Fibroblast of upper back skin (primary cell): ENCODE measurements around the gene PPP4C.
"Not testable (repeated sequence)": the region's sequence is repeated elsewhere in the genome, so short reads cannot be mapped to it uniquely, and the experiment has no call there.

Experiments used
- DNase-seq: peaks from one replicate; pipeline ENCODE4 v3.0.0-alpha.2; 2013

The PPP4C gene

DNA sequence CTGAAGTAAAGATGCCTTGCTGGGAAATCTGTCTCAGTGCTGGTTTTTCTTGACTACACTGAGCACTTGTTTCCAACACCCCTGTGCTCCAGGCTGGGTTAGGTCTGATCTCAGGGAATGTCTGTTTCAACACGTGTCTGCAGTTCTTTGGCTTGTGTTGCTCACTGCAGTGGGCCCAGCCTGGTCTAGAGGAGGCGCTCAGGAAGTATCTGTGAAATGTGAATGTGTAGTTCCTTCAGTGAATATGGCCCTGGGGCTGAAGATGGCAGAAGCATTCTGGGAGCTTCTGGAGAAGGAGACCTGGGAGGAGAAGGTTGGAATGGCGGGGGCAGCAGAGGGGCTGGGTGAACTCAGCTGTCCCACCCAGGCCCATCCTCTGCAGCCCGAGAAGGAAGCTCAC lies 28.3 kb downstream of the PPP4C start:
- DNase-seq: no peak

DNA sequence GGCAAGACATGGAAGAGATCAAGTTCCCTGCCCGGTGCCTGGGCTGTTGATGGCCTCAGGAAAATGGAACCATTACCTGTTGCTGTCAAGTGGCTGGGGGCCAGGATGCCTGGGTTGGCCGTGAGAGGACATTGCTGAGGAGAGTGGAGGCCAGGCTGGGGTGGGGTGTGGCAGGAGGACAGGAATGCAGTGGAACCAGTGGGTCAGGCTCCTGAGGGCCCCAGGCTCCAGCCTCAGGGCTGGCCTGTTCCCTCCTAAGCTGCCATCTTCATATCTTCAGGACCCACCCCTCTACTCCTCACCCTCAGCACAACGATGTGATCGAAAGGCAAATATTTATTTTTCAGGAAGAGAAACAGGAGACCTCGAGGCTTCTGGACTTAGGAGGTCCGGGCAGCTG lies 28.7 kb downstream of the PPP4C start:
- DNase-seq: no peak

DNA sequence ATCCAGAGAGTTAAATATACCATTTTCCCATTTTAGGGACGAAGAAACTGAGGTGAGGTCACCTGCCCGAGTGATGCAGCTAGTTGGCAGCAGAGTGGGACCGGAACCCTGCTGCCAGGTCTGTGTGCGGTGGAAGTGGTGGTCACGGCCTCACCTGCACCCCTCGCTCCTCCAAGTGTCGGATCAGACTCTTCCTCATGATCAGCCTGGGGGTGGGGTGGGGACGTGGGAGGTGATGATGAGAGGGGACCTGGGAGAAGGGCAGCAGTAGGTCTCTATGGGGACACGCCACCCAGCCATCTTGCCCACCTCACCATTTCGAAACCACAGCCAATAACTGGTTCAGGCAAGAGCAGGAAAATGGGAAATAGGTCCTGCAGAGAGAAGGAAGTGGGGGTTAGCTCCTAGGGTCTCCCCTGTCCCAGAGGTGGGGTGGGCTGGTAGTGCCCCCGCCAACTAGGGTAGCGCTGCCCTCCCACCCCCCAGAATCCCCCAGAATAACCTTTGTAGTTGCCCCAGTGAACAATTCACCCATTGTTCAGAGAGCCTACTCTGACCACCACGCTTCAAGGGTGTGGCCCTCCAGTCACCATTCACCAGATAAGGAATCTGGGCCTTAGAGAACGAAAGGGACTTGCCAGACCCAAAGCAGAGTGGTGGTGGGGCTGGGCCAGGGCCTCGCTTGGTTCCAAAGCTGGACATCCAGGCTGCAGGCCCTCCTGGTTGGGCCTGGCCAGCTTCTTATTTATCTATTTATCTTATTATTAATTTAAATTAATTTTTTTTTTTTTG lies 32.5 kb downstream of the PPP4C start:
- no peak for DNase-seq

DNA sequence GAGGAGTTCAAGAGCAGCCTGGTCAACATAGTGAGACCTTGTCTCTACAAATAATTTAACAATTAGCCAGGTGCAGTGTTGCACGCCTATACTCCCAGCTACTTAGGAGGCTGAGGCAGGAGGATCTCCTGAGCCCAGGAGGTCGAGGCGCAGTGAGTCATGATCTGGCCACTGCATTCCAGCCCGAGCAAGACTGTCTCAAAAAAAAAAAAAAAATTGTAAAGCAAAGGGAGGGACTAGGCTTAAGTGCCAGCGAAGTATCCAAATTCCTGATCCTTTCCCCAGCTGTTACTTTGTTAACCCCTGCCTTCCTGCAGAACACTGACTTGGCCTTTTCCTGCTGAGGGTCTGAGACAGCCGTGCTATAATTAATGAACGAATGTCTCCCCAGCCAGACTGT lies 34.9 kb downstream of the PPP4C start:
- peak; percentile 30 for DNase-seq

DNA sequence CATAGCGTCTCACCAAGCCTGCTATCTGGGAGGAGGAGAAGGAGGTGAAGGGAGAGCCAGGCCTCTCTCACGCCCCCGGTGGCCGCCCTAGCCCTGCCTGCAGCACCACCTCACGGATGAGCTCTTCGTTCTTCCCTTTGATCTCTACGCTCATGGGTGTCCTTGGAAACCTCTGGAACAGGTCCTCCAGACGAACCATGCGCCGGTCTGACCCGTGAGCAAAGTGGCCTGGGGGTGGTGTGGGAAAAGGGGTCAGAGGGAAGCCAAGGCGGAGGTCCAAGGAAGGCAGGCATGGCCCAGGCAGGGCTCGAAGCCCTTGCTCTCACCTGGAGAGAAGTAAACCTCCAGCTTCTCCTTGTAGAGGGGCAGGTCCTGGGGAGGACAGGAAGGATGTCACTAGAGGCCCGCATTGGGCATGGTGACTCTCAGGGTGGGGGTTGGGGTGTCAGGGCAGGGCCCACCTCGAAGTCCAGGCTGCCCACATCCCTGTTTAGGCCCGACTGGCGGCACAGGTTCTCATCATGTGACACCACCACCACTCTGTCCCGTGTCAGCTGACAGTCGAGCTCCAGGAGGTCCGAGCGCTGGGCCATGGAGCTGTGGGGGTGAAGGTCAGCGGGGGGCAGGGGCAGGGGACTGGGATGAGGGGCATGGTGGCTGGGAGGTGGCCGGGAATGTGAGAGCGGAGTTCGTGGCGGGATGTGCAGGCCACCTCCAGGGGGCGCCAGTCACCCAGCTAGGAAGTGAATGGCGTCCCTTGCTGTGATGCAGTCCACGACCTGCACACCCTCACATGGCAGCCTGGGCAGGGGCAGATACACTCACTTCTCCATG lies 36.6 kb downstream of the PPP4C start:
- peak; percentile 44 for DNase-seq

DNA sequence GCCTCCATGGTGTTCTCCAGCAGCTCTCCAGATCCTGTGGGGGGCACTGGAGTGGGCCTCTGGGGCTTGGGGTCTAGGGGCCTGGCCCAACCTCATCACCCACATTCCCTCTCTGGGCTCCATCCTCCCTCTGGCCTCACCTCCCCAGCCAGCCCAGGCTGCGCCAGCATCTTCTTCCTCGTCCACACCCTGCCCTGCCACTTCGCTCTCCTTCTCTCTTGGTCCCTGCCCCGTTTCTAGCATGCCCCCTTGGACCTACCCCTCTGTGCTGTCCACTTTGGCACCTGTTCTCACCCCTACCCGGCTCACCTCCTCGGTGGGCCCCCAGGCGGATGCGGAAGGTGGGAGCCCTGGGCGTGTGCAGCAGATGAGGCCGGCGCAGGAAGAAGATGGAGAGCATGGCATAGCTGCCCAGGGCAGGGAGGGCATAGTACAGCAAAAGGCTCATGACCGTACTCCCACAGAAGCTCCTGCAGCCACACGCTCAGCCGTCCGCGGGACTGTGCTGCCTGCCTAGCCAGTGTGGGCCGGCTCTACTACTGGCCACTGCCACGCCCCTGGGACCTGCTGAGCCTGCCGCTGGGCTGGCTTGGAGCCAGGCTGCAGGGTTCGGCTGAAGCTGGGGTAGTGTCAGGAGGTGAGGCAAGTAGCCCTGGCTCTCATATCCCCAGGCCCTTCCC lies 37.4 kb downstream of the PPP4C start, which contains the start of gene GDPD3:
Gene GDPD3, minus strand, starts transcription at position 507 of the 680 bp plus-strand sequence. Its CDS starts 59 bp downstream, at position 448.
- DNase-seq: no peak

DNA sequence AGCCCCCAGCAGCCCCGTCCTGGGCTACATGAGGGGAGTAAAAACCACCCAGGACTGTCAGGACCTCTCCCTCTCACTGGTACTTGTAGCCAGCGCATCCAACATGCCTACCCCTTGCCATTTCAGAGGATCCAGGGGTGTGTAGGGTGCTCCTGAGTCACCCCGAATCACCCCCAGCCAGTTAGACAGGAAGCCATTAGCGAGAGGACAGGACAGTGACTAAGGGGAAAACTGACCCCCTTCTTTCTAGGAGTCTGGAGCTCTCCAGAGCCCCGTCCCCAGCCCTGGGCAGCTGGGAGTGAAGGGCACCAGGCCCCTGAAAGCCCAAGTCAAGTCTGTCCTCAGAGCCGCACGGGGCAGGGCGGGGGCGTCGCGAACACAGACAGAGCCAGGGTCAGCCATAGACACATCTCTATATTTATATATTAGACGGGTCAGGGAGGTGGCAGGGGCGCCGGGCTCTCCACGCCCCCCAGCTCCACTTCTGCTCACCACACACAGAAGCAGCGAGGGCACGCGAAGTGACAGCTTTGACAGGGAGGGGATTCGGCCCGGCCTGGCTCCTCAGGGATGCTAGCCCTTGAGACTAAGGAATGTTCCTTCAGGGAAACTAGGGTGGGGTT lies 38.0 kb downstream of the PPP4C start:
- DNase-seq: no peak

DNA sequence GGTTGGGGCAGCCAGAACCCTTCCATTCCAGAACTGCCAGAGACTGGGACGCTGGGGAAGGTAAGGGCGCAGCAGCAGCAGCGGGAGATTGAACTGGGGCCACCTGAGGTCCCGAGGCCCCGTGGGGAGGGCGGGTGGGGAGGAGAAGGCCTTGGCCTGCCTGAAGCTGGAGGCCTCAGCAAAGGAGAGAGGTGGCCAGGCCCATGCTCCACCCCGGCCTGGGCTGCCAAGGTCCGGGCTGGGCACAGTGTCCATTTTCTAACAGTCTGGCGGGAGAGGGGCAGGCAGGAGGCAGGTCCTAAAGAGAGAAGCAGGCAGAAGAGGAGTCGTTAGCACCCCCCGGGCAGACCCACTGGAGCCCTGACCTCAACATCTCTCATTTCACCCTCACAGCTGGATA lies 38.6 kb downstream of the PPP4C start:
- DNase-seq: no peak

DNA sequence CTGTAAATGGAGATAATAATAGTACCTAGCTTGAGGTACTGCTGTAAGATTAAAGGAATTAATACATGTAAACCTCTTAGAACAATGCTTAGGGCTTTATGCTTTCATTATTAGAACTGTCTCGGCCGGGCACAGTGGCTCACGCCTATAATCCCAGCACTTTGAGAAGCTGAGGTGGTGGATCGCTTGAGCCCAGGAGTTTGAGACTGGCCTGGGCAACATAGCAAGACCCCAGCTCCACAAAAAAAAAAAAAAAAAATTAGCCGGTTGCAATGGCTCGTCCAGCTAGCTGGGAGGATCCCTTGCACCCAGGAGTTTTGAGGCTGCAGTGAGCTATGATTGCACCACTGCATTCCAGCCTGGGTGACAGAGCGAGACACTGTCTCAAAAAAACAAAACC lies 39.0 kb downstream of the PPP4C start:
- not testable (repeated sequence) for DNase-seq

DNA sequence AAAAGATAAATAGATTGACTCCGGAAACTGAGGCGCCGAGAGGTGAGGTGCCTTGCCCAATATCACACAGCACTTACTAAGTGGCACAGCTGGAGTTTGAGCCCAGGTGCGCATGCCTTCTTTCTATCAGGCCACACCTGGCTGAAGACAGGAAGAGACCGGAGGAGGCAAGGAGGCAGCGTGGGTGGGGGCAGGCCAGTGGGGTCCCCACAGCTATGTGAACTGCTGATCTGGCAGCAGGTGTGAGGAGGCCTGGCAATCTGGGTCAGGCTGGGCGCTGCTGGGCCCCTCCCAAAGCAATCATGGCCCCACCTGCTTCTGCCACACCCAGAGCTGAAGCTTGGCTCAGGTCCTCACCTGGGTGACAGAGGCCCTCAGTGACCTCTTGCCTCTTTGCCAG lies 39.4 kb downstream of the PPP4C start:
- no peak for DNase-seq

DNA sequence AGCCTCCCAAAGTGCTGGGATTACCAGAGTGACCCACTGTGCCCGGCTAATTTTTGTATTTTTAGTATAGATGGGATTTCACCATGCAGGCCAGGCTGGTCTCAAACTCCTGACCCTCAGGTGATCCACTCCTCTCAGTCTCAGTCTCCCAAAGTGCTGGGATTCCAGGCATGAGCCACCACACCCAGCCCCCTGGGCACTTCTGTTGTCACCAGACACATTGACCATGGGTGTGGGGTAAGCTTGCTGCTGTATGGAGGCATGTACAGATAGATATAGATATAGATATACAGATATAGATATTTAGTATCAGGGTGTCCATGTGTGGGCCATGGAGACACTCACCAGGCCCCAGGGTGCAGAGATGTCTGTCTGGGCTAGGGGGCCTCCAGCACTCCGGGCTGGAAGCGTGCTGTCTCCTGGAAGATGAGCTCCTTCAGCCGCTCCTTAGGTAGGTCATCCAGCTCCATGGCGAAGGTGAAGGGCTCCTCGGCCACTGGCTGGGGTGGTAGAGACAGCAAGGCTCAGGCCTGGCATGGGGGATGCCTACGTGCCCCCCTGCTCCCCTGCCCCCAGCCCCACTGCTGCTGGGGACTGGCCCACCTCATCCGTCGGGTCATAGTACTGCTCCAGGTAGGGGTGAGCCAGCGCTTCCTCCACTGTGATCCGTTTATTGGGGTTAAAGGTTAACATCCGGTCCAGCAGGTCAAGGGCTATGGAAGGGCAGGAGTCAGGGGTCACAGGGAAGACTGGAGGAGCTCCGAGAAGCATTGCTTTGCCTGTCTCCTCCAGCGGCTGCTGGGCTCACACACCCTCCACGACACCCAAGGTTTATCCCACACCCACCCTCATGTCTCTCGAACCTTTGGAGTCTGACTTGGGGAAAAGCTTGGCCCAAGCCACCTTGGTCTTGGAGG lies 40.8 kb downstream of the PPP4C start:
- DNase-seq: no peak

DNA sequence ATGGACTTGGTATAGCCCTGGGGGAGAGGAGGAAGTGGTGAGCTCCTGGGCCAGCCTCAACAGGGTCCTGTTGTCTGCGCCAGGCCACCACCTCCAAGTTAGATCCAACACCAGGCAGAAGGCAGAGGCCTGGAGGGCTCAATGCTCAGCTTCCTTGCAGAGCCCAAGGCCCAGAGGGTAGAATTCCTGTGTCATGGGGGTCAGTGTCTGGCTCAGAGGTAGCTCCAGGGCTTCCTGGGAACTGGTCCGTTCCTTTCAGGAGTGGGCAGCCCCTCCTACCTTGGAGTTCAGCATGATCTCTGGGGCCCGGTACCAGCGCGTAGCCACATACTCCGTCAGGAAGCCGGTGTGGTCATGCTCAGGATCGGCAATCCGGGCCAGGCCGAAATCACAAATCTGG lies 42.0 kb downstream of the PPP4C start:
- no peak for DNase-seq

DNA sequence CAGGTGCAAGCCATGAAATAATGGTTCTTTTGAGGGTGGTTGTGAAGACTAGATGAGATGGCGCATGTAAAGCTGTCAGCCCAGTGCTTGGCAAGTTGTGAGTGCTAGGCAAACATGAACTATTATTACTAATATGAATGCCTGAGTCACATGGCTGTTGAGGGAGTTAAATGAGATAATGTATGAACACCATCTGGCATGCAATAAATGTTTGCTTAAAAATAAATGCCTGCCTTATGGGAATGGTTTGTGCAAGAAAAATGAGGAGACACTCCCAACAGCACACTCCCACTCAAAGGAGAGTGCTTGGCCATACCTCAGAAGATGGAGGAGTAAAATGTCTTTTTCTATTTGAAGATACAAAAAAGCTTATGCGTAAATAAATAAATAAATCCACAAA lies 43.6 kb downstream of the PPP4C start:
- no peak for DNase-seq

DNA sequence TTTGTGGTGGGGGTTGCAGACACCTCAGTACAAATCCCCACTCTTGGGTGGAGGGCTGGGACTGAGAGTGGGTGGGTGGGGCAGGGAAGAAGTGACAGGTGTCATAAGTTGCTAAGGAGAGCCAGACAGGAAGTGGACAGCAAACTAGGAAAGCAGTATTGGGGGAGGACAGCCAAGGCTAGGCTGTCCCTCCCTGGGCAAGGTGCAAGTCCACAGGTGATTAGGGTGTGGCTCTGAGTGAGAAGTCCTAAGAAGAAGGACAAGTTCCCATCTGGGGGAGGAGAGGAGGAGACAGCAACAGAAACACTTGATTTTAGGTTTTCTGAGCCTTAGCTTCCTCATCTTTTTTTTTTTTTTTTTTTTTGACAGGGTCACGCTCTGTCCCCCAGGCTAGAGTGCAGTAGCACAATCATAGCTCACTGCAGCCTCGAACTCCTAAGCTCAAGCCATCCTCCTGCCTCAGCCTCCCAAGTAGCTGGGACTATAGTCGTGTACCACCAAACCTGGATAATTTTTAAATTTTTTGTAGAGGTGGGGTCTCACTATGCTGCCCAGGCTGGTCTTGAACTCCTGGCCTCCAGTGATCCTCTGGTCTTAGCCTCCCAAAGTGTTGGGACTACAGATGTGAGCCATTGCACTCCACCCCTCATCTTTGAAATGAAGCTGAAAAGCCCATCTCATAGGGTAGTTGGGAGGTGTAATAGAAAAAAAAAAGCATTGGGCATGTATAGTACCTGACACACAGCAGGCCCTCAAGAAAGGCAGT lies 44.7 kb downstream of the PPP4C start:
- no peak for DNase-seq

DNA sequence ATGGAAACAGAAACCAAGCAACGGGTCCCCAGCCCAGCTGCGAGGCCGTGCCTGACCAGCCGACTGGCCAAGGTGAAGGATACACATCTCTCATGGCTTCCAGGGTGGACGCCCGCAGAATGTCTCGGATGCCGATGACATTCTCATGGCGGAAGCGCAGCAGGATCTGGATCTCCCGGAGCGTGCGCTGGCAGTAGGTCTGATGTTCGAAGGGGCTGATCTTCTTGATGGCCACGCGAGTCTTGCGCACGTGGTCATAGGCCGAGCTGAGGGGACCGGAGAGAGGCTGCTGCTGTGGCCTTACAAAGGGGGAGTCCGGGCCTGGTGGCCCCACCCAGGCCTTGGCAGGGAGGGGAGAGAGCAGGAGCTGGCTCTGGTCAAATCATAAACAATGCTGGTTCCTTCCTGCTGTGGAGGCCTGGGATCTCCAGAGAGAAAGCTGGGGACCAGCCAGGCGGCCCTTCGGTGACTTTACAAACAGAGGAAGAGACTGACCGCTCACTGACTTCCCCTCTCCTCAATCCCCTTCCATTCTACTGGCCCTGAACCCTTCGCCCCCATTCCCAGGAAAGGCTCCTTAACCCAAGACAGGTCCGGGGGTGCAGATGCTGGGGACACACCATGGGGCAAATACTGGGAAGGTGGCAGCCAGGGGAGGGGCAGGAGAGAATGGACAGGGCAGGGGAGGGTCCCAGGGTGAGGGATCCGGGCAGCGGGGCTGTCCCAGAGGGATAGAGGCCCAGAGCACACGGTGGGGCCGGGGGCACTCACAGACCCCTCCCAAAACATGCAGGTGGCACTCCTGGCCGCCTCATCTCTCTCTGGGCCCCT lies 46.2 kb downstream of the PPP4C start:
- DNase-seq: no peak

DNA sequence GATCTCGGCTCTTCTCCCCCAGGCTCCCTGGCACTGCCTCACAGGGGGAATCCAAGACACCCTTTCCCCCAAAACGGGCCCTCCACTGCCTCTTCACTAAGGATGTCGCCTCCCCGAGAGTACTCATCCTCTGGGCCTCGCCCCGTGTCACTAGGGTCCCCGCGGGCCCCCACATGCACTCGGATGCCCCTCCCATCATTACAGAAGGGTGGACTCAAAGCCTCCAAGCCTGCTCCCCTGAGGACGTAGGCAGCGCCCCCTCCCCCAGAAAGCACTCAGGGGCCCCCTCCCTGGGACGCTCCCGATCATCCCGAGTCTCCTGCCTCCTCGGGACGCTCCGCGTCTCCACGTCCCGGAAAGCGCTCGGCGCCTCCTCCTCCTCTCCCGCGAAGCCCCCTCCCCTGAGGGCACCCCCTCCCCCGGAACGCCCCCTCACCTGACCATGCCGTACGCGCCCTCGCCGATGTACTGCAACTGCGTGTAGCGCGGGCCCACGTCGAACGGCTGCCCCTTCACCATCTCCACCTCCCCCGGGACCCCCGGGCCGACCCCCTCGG lies 46.9 kb downstream of the PPP4C start:
- DNase-seq: peak; percentile 6

DNA sequence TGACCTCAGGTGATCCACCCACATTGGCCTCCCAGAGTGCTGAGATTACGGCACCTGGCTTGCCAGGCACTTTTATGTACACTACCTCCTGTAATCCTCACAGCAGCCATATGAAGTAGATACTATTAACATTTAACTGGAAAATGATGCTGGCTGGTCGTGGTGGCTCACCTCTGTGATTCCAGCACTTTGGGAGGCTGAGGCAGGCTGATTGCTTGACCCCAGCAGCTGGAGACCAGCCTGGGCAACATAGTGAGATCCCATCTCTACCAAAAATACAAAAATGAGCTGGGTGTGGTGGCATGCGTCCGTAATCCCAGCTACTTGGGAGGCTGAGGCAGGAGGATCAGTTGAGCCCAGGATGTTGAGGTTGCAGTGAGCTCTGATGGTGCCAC lies 49.2 kb downstream of the PPP4C start:
- no peak for DNase-seq

DNA sequence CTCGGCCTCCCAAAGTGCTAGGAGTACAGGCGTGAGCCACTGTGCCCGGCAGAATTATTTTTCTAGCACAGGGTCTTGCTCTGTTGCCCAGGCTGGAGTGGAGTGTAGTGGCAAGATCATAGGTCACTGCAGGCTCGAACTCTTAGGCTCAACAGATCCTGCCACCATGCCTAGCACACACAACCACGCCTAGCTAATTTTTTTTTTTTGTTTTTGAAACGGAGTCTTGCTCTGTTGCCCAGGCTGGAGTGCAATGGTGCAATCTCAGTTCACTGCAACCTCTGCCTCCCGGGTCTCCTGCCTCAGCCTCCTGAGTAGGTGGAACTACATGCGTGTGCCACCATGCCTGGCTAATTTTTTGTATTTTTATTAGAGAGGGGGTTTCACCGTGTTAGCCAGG lies 49.9 kb downstream of the PPP4C start:
- DNase-seq: not testable (repeated sequence)

DNA sequence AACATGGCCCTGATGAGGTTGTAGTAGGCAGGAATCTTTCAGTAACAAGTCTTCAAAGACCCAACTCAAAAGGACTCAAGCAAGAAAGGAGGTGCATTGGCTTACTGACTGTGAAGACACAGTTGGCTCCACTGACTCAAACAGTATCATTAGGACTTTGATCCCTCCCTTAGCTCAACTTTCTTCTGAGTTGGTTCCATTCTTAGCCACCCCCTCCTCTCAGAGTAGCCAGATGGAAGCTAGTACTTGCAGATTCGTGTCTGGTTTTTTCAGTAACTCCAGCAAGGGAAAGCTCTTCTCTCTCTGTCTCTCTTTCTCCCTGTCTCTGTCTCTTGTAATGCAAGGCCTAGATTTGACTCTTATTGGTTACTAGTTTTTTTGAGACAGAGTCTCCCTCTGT lies 52.2 kb downstream of the PPP4C start:
- no peak for DNase-seq
